Suprapubic skin (tissue), 4 donors: ENCODE data around the gene MUC4. TPM values are rescaled to one million over a fixed set of nuclear protein-coding genes. Genes with fewer than 3 reads are reported as not detected.
A peak's percentile ranks its signal among the peaks of the same experiment; 100 is the strongest.

ENCODE experiments used
- DNase-seq, 2 donors: peaks; one replicate each; pipeline ENCODE4 v3.0.0-alpha.2; 2019; ENCODE audit warnings: low spot score in 2 of 2
- H3K27ac ChIP-seq: fragments of 200-600 bp; sonication (generic); one replicate; pipeline ENCODE4 v1.5.1; 2019
- H3K27me3 ChIP-seq: fragments of 200-600 bp; sonication (generic); one replicate; pipeline ENCODE4 v1.5.1; 2019
- H3K36me3 ChIP-seq: fragments of 200-600 bp; sonication (generic); one replicate; pipeline ENCODE4 v1.5.1; 2019
- H3K4me1 ChIP-seq: fragments of 200-600 bp; sonication (generic); one replicate; pipeline ENCODE4 v1.5.1; 2019
- H3K4me3 ChIP-seq: fragments of 200-600 bp; sonication (generic); one replicate; pipeline ENCODE4 v1.5.1; 2019; ENCODE audit warnings: mild to moderate bottlenecking
- H3K9me3 ChIP-seq: fragments of 200-600 bp; sonication (generic); one replicate; pipeline ENCODE4 v1.5.1; 2019
- EP300 ChIP-seq: sonication (generic); formaldehyde crosslinking; IDR thresholded peaks from one replicate; pipeline ENCODE4 v1.6.1; 2017; ENCODE audit warnings: antibody characterized with exemption
- POLR2A ChIP-seq, 2 donors: fragments of 450-650 bp; IDR thresholded peaks; one replicate each; pipeline ENCODE4 v1.6.1; 2017; ENCODE audit warnings: antibody characterized with exemption in 2 of 2, mild to moderate bottlenecking in 2 of 2, moderate library complexity in 2 of 2
- POLR2AphosphoS5 ChIP-seq, 3 donors: sonication (generic); formaldehyde crosslinking; IDR thresholded peaks; one replicate each; pipeline ENCODE4 v1.6.1; 2017; ENCODE audit warnings: antibody characterized with exemption in 3 of 3
- WGBS: methylation state at CpG from one replicate; pipeline ENCODE4 v1.1.5; 2018; 5-methylcytosine and 5-hydroxymethylcytosine counted together
- total RNA-seq, 4 donors: library from RNA; depleted of rRNA; stranded (reverse); fragments of >200 nt; gene quantifications; one replicate each; pipeline ENCODE4 v1.1.0, GENCODE V29; 2016
- TF ChIP-seq, protein P1 (sequence below), 2 donors: fragments of 200-600 bp in 1 of 2; fragments of 450-650 bp in 1 of 2; sonication (generic) in 1 of 2; IDR thresholded peaks; one replicate each; pipeline ENCODE4 v1.5.1; 2016 to 2019; ENCODE audit warnings: antibody characterized with exemption in 2 of 2, mild to moderate bottlenecking in 1 of 2, moderate library complexity in 1 of 2

Gene MUC4
- total RNA-seq, 4 donors from 2014 or later, result not detected

DNA sequence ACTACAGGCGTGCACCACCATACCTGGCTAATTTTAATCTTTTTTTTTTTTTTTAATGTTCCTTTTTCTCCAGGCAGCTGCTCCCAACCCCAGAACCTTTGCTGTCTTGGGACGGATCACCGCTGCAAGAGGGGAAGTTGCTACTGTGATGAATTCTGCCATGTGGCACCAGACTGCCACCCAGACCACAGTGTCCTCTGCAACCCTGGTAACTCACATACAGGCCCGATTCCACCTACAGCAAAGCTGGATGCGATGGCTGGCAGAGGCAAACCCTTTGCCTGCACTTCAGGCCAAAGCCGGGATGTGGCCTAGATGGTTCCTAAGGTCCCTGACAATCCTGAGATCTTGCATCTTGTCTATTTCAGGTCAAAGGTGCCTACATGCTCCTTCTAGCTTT lies 103.7 kb downstream of the MUC4 start:
- TF ChIP-seq POLR2A (IDR thresholded peaks at IDR 0.05) (no peak), POLR2AphosphoS5 (IDR thresholded peaks at IDR 0.05) (no peak), EP300 (no peak)
- TF ChIP-seq, protein P1, sequence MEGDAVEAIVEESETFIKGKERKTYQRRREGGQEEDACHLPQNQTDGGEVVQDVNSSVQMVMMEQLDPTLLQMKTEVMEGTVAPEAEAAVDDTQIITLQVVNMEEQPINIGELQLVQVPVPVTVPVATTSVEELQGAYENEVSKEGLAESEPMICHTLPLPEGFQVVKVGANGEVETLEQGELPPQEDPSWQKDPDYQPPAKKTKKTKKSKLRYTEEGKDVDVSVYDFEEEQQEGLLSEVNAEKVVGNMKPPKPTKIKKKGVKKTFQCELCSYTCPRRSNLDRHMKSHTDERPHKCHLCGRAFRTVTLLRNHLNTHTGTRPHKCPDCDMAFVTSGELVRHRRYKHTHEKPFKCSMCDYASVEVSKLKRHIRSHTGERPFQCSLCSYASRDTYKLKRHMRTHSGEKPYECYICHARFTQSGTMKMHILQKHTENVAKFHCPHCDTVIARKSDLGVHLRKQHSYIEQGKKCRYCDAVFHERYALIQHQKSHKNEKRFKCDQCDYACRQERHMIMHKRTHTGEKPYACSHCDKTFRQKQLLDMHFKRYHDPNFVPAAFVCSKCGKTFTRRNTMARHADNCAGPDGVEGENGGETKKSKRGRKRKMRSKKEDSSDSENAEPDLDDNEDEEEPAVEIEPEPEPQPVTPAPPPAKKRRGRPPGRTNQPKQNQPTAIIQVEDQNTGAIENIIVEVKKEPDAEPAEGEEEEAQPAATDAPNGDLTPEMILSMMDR (IDR thresholded peaks at IDR 0.05), result no peak
- no peak overlapping the region for H3K27ac ChIP-seq
- no peak overlapping the region for H3K4me3 ChIP-seq
- DNase-seq, result no peak
- no peaks in the 10 kb centered on the region for H3K27me3 ChIP-seq
- no peaks in the 10 kb centered on the region for H3K9me3 ChIP-seq
- 78% methylated on average over 6 of the region's 6 CpGs for WGBS
- no peaks in the 10 kb centered on the region for H3K4me1 ChIP-seq
- peaks cover 35% of the 10 kb centered on the region for H3K36me3 ChIP-seq

GRCh38 chr3:195705081-195705991 lies 106.4 kb downstream of the MUC4 start:
- Histone ChIP-seq H3K27me3 (no peaks in the 10 kb centered on the region), H3K27ac (no peak overlapping the region), H3K9me3 (no peaks in the 10 kb centered on the region), H3K36me3 (peaks cover 22% of the 10 kb centered on the region), H3K4me3 (no peak overlapping the region), H3K4me1 (no peaks in the 10 kb centered on the region)
- no peak for DNase-seq
- TF ChIP-seq POLR2A (IDR thresholded peaks at IDR 0.05) (no peak), POLR2AphosphoS5 (IDR thresholded peaks at IDR 0.05) (no peak), EP300 (no peak)
- TF ChIP-seq, protein P1 (IDR thresholded peaks at IDR 0.05), result no peak
- 80% methylated on average over 9 of the region's 9 CpGs for WGBS

DNA sequence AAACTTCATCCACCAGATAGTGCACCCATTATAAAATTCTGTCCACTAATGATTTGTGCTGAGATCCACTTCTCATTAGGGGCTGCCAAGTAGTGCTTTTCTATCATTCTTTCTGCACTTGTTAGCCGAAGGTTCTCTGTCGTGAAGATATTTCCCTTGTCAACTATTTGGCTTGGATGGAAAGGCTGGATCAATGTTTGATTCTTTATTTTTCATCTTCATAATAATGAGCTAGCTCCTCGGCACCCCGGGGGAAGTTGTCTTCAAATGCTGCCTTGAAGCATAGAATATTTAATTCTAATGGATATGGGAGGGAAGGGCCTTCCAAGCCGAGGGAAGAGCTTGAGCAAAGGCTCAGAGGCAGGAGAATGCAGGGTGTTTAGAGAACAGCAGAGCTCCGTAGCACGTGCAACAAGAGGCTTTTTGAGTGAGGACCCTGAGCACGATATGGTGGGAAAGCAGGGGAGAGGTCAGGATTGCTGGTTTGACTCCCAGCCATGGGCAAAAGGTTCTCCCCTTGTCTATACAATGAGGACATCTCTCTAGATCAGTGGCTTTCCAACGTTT lies 107.2 kb downstream of the MUC4 start:
- no peaks in the 10 kb centered on the region for H3K9me3 ChIP-seq
- peaks cover 21% of the 10 kb centered on the region for H3K36me3 ChIP-seq
- H3K4me1 ChIP-seq, result no peaks in the 10 kb centered on the region
- H3K4me3 ChIP-seq, result no peak overlapping the region
- H3K27ac ChIP-seq, result no peak overlapping the region
- 61% methylated on average over 9 of the region's 9 CpGs for WGBS
- DNase-seq, result peak in 1 of 2 donors; percentile 69
- H3K27me3 ChIP-seq, result no peaks in the 10 kb centered on the region
- TF ChIP-seq, protein P1 (IDR thresholded peaks at IDR 0.05), result no peak
- TF ChIP-seq POLR2AphosphoS5 (IDR thresholded peaks at IDR 0.05) (no peak), POLR2A (IDR thresholded peaks at IDR 0.05) (no peak), EP300 (no peak)

GRCh38 chr3:195703776-195704175 lies 108.0 kb downstream of the MUC4 start:
- no peaks in the 10 kb centered on the region for H3K9me3 ChIP-seq
- WGBS, result 85% methylated on average over 5 of the region's 5 CpGs
- DNase-seq, result peak in 1 of 2 donors; percentile 49
- TF ChIP-seq, protein P1 (IDR thresholded peaks at IDR 0.05), result no peak
- TF ChIP-seq POLR2A (IDR thresholded peaks at IDR 0.05) (no peak), EP300 (no peak), POLR2AphosphoS5 (IDR thresholded peaks at IDR 0.05) (no peak)
- H3K27ac ChIP-seq, result no peak overlapping the region
- no peak overlapping the region for H3K4me3 ChIP-seq
- H3K36me3 ChIP-seq, result peaks cover 13% of the 10 kb centered on the region
- no peaks in the 10 kb centered on the region for H3K27me3 ChIP-seq
- H3K4me1 ChIP-seq, result no peaks in the 10 kb centered on the region
